Right lobe of liver (tissue), 4 donors: ENCODE data around the gene FBXO27.

Experiments
- POLR2A ChIP-seq: fragments of 450-650 bp; IDR thresholded peaks from one replicate; pipeline ENCODE4 v1.6.1; 2017; ENCODE audit warnings: antibody characterized with exemption, mild to moderate bottlenecking
- TF ChIP-seq, protein P1 (sequence below), 4 donors: fragments of 200-600 bp in 3 of 4; fragments of 450-650 bp in 1 of 4; IDR thresholded peaks; one replicate each; pipeline versions ENCODE4 v1.5.1 to v1.8.0; 2016 to 2022; ENCODE audit warnings: antibody characterized with exemption in 4 of 4, mild to moderate bottlenecking in 2 of 4
- donor health status: DM: no; HTN: no; CAD: no.
- donor health status: DM: no; HTN: no; CAD: no.
- donor health status: DM: no; HTN: yes; CAD: no.

GRCh38 chr19:39032063-39032918 is at the start of gene FBXO27:
- TF ChIP-seq, protein P1, sequence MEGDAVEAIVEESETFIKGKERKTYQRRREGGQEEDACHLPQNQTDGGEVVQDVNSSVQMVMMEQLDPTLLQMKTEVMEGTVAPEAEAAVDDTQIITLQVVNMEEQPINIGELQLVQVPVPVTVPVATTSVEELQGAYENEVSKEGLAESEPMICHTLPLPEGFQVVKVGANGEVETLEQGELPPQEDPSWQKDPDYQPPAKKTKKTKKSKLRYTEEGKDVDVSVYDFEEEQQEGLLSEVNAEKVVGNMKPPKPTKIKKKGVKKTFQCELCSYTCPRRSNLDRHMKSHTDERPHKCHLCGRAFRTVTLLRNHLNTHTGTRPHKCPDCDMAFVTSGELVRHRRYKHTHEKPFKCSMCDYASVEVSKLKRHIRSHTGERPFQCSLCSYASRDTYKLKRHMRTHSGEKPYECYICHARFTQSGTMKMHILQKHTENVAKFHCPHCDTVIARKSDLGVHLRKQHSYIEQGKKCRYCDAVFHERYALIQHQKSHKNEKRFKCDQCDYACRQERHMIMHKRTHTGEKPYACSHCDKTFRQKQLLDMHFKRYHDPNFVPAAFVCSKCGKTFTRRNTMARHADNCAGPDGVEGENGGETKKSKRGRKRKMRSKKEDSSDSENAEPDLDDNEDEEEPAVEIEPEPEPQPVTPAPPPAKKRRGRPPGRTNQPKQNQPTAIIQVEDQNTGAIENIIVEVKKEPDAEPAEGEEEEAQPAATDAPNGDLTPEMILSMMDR (IDR thresholded peaks at IDR 0.05): no peak
- no peak for TF ChIP-seq POLR2A
